Iris pigment epithelial cell (primary cell): Measurements from ENCODE around the gene PEAK3.
A peak's percentile ranks its signal among the peaks of the same experiment; 100 is the strongest.

Source experiments
- DNase-seq: peaks from one replicate; pipeline ENCODE4 v3.0.0-alpha.2; 2011; ENCODE audit warnings: low read depth

Gene PEAK3

DNA sequence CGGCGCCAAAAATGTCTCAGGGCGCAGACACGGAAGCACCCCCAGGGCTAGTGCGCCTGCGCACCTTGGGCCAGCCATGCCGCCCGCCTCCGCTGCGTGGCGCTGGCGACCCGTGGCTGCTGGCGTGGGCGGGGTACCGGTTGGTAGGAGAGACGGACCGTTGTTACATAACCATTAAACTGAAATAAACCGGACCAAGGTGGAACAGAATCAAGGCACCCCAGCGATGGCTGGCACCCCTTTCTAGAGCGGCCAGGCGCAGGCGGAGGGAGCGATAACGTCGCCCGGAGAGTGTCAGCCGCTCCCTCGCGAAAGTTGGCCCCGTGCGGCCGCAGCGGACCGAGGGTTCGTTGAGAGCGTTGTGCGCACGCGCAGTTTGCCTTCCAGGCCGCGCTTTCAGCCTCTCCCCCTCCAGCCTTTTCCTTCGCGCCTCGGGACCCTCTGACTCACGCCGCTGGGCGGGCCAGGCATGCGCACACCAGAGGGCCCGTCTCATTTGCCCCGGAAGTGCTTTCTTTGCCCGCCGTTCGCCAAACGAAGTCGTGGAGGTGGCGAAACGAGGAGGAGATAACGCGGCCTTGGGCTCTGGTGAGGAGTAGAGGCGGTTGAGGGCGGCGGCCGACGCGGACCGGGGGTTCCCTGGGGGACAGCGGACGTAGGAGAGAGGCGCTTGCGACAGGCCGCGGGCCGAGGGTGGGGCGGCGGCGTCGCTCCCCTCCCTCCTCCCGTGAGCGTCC is 45.5 kb downstream of the PEAK3 start, which contains the start of the genes PLEKHJ1 and SF3A2:
Gene PLEKHJ1, minus strand, starts transcription at position 16 of the 737 bp plus-strand sequence. CDS start 81 bp downstream, outside the sequence.
Gene SF3A2, plus strand, starts transcription at position 511 of the 737 bp plus-strand sequence. CDS start 6,595 bp downstream, outside the sequence.
- DNase-seq, result peak; percentile 97

DNA sequence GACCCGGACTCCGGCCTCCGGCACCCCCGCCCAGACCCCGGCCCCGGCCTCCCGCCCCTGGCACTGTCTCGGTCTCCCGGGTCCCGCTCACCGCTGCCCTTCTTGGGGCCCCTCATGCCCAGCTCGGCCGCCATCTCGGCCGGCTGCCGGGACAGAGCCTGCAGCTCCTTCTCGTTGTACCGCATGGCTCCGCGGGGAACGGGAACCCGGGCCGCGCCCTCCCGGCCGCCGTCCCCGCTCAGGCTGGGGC is 46.0 kb downstream of the PEAK3 start:
- DNase-seq, result no peak

DNA sequence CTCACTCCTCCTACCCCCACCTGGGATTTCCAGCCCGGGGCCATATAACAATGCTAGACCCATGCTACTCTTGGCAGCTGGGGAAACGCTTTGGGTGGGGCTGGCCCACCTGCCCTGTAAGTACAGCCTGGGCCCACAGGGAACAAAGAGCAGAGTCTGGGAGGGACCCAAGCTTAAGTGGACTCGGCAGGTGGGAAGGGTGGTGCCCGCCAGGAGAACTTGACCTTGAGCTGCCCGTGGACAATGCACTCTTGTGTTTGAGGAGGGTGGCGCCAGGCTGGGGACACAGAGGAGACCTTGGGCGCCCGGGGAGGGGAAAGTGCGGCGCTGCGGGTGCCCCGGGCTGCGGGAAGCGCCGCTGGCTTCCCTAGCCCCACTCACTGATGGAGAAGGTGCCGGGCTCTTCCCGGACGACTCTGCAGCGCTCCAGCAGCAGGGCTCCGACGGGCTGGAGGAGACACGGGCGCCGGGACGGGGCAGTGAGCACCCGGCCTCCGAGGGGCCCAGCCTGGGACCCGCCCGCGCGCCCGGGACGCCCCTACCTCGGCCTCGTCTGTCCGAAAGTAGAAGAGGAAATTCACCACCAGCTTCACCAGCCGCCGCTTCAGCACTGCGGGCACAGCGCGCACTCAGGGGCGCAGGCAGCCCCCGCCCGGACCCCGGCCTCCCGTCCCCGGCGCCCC is 46.5 kb downstream of the PEAK3 start:
- DNase-seq, result no peak

DNA sequence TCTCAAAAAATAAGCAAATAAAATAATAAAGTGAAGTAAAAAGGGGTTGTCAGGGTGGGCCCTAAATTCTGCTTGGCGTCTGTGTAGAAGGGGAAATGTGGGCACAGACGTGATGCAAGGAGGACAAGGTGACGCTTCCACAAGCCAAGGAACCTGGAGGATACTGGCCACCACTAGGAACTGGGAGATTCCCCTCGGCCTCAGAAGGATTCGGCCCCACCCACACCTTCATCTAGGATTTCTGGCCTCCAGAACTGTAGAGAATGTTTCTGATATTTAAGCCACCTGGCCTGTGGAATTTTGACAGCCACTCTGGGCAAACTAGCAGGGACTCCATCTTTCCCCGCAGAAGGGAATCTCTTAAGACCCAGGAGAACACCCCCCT is 47.0 kb downstream of the PEAK3 start:
- DNase-seq, result no peak

DNA sequence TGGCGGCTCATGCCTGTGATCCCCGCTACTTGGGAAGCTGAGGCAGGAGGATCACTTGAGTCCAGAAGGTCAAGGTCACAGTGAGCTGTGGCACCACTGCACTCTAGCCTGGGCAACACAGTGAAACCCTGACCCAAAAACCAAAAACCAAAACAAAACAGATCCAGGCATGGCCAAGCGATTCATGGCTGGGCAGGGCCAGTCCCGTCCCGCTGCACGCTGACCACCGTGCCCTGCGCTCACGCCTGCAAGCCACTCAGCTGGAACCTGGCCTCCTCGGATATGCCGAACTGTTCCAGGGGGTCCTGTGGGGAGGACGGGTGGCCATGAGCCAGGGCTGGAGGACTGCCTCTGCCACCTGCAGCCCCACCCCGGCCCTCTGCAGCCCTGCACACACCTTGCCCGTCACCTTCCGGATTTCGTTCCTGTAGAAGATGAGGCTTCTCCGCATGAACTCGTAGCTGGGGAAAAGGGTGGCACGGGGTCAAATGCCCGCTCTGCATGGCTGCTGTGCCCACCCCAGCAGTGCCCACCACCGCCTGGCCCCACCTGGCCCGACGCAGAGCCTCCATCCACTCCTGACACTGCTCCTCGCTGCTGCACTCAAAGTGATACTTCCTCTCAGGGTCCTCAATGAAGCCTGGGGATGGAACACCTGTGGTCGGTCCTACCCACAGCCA is 48.2 kb downstream of the PEAK3 start:
- no peak for DNase-seq

DNA sequence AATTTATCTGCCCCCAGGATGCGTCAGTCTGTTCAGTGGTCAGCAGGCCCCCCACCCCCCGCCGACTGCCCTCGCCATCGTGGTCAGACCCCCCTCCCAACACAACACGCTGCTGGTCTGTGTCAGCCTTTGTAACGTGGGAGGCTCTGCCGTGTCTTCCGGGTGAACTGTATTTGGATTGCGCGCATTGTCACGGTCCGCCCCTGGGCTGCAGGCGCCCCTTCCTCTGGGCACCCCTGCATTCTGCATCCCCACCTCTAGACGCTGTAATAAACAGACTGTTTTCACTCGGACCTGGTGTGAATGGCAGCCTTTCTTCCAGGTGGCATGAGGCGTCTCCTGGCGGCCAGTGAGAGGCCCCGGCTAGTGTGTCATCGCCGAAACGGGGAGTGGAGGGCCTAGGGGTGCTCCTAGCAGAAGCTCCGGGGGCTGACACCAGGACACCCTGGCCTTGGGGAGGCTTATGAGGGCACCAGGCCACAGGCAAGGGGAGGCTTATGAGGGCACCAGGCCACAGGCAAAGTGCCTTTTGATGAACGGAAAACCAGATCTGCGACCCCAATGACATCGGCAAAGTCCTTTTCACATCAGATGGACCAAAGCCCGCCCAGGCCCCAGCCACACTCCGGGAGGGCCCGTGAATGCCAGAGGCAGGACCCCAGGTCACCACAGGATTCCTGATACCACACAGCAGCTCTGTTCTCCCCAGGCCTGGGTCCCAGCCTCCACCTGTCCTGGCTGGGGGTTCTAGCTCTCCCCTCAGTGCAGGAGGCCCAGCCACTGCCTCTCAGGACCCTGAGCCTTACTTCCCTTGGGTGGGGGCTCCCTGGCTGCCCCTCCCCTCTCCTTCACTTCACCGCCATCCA is 49.5 kb downstream of the PEAK3 start:
- no peak for DNase-seq

DNA sequence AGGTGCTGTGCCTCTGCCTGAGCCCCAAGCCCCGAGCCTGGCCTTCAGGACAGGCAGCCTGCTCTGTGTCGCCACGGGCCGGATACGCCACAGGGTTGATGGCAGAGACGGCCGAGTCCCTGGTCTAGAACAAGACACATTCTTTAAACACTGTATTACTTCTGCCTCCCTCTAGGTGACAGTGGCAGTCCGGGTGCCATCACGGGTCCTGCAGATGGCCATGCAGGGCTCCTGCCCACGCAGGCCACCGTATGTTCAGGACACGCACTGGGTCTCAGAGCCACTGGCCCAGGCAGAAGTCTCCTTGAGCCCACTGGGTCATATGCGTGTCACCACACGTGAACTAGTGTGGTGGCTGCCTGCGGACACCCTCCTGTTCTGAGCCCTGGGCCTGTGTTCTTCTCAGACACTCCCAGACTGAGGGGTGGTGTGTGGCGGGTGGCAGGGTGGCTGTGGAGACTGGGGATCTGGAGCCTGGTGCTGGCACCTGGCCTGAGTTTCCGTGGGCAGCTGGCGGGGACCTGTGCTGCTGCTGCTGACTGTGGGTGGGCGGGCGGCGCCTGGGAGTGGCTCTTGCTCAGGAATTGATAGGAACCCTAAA is 50.3 kb downstream of the PEAK3 start:
- DNase-seq, result no peak

DNA sequence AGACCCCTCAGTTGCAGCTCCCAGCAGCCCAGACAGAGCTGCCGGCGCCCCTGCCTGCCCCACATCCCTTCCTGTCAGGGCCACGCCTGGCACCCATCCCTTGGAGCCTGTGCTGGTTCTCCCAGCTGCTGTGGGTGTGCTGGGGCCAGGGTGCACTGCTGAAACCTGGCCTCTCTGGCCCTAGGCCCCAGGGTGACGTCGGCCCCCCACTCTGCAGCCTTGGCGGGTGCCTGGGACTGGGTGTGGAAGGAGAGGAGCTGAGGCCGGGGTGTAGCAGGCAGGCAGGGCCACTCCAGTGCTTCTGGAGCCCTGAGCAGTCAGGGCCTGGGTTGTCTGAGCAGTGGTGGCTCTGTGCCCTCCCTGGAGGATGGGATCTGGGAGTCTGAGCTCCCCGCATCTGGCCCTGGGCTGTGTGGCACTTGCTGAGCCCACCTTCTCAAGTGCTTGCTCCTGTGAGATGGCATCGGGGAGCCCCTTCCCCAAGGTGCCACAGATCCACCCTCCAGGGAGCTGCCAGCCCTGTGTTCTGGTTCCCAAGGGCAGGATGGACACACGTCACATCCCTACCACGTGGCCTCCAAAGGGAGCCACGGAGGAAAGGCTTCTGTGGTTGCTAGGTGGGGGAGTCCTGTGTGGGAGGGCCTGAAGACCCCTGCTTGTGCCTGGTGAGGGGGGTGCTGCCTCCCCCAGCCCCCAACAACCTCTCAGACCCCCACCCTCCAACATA is 51.0 kb downstream of the PEAK3 start:
- DNase-seq, result no peak

DNA sequence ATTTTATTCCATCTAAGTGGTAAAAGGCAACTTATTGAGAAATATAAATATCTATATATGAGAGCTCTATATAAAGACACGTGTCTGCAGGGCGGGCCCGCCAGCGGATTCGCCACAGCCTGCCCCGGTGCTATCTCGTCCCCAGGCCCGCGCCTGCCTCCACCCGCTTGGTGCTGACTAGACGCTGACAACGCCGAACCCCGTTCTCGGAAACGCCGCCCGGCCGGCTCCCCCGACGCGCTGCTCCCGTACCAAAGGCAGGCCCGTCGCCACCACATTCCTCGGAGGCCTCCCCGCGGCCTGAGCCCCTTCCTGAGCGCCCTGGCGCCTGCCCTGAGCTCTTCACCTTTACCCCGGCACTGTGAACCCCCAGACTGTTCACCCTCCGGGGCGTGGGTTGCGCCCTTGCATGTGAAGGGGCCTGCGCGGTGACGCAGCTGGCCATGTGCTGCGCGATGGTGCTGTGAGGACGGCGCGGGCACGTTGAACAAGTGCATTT is 51.9 kb downstream of the PEAK3 start:
- DNase-seq, result no peak

DNA sequence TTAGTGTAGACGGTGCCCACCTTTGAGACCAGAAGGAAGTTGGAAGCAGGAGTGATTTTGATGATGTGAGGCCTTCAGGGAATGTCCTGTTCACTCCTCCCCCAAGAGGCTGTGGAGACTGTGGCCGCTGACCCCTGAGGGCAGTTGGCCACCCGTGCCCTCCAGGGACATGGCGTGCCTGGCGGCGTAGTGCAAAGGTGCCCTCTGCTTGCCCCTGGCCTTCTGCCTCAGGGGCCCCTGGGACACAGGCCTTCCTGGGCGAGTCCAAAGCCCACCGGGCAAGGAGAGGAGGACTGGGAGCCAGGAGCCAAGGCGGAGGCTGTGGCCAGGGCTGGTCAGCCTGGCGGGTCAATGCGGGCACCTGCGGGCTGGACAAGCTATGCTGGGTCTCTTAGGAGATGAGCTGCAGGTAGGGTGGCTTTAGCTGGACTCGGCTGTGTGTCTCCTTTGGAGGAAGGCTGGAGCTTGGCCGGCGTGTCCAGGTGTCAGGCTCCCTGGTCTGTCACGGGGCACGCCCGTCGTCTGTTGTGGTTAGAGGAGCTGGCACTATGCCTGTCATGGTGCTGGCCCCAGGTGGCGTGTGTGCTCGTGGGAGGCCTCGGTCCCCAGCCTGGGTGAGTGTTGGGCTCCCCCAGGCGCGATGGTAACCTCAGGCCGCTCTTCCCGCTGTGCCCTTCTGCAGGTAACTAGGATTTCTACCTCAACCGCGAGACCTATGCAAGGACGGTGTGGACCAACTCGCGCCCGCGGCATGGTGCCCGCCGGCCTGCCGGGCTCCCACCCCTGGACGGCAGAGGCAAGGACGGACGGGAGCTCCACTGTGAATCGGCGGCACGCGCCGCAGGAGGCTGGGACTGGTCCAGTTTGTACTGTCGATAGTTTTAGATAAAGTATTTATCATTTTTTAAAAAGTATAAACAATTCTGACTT is 52.6 kb downstream of the PEAK3 start:
- no peak for DNase-seq

DNA sequence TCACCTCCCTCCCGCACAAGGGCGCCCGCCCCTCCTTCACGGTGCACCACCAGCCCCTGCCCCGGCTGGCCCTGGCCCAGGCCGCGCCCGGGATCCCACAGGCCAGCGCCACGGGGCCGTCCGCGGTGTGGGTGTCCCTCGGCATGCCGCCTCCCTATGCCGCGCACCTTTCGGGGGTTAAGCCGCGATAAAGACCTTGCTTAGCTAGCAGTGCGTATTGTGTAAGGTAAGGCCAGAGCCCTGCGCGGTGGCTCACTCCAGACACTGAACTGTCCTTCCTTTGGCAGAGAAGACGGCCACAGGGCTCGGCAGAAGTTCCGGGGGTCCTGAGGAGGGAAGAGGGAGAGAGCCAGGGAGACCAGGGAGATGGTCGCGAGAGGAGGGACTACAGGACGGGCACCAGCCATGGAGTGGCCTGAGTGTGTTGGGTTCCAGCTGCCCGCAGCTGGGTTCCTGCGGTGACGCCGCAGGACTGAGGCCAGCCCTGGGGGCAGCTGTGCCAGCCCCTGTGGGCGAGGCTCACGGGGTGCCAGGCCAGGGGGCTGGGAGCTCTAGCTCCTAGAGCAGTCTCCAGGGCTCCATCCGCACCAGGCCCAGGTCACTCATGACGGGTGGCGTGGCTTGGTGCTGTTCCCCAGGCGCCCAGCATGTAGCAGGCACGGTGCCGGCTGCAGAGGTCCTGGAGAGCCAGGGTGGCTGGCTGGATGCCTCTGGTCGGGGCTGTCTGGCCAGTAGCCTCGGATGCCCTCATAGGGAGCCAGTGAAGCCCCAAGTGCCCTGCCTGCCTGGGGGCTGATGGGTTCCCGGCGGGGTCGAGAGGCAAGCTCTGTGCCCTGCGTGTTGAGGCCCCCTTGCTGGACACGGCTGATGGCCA is 53.6 kb downstream of the PEAK3 start:
- DNase-seq, result no peak

DNA sequence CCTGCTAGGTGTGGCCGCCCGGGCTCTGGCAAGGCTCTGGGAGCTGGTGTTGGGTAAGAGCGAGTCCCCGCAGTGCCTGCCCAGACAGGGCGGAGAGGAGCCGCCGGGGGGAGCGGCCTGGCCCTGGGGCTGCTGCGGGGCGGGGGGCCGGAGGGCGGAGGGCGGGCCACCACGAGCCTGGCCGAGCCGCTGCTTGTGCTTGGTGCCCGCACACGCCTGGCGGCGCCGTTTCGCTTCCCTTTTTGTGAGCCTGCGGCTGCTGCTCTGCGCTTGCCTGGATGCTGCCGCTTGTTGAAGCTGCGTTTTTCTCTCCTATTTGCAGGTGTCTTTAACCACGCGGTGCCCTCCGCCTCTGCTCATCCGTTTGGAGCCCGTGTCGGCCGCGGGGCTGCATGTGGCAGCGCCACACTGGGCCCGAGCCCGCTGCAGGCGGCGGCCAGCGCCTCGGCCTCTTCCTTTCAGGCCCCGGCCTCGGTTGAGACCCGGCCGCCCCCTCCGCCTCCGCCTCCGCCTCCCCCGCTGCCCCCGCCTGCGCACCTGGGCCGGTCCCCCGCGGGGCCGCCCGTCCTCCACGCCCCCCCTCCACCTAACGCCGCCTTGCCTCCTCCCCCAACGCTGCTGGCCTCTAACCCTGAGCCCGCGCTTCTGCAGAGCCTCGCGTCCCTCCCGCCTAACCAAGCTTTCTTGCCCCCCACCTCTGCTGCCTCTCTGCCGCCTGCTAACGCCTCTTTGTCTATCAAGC is 54.4 kb downstream of the PEAK3 start:
- DNase-seq, result no peak

DNA sequence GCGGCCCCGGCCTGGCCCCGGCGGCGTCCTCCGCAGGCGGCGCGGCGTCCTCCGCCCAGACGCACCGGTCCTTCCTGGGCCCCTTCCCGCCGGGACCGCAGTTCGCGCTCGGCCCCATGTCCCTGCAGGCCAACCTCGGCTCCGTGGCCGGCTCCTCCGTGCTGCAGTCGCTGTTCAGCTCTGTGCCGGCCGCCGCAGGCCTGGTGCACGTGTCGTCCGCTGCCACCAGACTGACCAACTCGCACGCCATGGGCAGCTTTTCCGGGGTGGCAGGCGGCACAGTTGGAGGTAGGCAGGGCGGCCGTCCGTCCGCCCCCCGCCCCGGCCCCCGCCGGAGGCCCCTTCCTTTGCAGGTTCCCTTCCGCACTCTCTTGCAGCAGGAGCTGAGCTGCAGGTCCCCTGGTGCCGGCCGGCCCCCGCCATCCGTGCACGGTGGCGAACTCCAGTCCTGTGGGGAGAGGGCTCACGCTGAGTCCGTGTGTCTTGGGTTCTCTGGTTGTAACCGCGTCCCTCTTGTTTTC is 55.1 kb downstream of the PEAK3 start:
- no peak for DNase-seq

DNA sequence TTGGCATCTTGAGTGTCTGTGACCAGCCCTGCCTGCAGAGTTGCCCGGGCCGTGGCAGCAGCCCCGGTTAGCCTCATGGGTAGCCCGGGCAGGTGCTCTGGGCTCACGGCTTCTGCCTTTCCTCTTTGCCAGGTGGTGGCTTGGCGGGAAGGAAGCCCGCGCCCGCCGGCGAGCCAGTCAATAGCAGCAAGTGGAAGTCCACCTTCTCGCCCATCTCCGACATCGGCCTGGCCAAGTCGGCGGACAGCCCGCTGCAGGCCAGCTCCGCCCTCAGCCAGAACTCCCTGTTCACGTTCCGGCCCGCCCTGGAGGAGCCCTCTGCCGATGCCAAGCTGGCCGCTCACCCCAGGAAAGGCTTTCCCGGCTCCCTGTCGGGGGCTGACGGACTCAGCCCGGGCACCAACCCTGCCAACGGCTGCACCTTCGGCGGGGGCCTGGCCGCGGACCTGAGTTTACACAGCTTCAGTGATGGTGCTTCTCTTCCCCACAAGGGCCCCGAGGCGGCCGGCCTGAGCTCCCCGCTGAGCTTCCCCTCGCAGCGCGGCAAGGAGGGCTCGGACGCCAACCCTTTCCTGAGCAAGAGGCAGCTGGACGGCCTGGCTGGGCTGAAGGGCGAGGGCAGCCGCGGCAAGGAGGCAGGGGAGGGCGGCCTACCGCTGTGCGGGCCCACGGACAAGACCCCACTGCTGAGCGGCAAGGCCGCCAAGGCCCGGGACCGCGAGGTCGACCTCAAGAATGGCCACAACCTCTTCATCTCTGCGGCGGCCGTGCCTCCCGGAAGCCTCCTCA is 55.7 kb downstream of the PEAK3 start:
- no peak for DNase-seq

DNA sequence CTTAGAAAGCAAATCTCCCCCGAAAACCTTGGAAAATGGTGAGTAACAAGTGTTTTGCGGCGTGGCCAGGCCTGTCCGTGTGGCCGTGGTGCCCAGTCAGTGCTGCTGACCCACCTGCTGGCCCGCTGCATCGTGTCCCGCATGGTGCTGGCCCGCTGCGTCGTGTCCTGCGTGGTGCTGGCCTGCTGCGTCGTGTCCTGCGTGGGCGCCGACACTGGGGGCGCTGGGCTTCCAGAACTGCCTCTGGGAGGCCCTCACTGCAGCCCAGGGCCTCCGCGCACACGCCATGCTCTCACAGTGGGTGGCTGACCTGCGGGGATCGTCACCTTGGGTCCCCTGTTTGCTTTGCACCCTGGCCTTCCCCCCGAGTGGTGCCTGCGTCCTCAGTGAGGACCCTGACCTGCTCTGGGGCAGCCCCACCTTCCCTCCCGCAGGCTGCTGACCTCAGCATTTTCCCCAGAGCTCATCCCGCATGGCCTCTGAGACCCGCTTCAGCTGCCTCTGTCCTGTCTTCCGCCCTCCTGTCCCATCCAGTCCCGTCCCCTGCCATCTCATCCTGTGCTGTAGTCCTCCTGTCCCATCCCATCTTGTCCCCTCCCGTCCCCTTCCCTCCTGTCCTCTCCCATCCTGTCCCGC is 56.4 kb downstream of the PEAK3 start:
- no peak for DNase-seq

DNA sequence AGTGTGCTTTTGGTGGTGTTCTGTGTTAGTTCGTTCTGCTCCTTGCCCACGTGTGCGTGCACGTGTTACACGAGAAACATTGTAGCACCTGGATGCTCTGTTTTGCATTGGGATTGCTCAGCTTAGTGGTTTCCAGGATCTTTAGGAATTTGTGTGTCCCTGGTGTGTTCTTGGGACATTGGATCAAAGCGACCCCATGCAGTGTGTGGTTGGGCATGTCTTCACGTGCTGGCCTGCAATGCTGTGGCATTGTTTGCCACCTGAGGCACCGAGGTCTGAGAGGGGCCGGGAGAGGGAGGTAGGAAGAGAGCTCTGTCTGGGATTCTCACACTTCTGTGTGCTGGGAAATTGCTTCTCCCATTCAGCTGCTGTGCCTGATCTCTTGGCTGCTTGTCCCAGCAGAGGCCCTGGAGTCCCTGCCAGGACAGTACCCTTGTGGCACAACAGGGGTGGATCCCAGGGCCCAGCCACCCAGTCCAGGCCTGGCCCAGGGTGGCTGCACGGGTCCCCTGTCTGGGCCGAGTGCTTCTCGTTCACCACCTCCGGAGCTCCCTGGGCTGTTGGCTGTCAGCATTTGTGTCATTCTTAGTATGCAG is 57.1 kb downstream of the PEAK3 start:
- DNase-seq, result no peak
